HPDE6-E6E7 (cell line): ENCODE results near the gene NPIPB2.
"Not testable (repeated sequence)": the region's sequence is repeated elsewhere in the genome, so short reads cannot be mapped to it uniquely, and the experiment has no call there.

ENCODE experiments used
- DNase-seq: peaks from one replicate; pipeline ENCODE4 v3.0.0; 2011; ENCODE audit warnings: missing footprints; ENCODE audit errors: extremely low spot score

NPIPB2 gene

GRCh38 chr16:11941945-11942344, at the start of gene NPIPB2:
Gene NPIPB2, minus strand, starts transcription at chr16:11942045. Its CDS starts 0 bp downstream, at chr16:11942045.
- DNase-seq = not testable (repeated sequence)

GRCh38 chr16:11990702-11991390, 49.0 kb upstream of the NPIPB2 start:
- no peak for DNase-seq

GRCh38 chr16:11988258-11988978, 46.6 kb upstream of the NPIPB2 start:
- DNase-seq = no peak

- no peak for DNase-seq
Observed at GRCh38 chr16:11986521-11987057, 44.7 kb upstream of the NPIPB2 start.

GRCh38 chr16:11985250-11985649, 43.4 kb upstream of the NPIPB2 start:
- no peak for DNase-seq

GRCh38 chr16:11980136-11980844, 38.4 kb upstream of the NPIPB2 start:
- DNase-seq = no peak

- no peak for DNase-seq
Observed at GRCh38 chr16:11979013-11979672, 37.3 kb upstream of the NPIPB2 start.

GRCh38 chr16:11978080-11978479, 36.2 kb upstream of the NPIPB2 start:
- no peak for DNase-seq

GRCh38 chr16:11977376-11978041, 35.7 kb upstream of the NPIPB2 start:
- DNase-seq = peak; percentile 53

- no peak for DNase-seq
Observed at GRCh38 chr16:11976850-11977375, 35.1 kb upstream of the NPIPB2 start.

GRCh38 chr16:11973070-11973469, 31.2 kb upstream of the NPIPB2 start:
- DNase-seq = no peak

- DNase-seq = no peak
Observed at GRCh38 chr16:11972128-11972527, 30.3 kb upstream of the NPIPB2 start.

- DNase-seq = not testable (repeated sequence)
Observed at GRCh38 chr16:11970292-11970691, 28.4 kb upstream of the NPIPB2 start.

- no peak for DNase-seq
Observed at GRCh38 chr16:11968577-11968976, 26.7 kb upstream of the NPIPB2 start.

GRCh38 chr16:11967195-11967911, 25.5 kb upstream of the NPIPB2 start:
- DNase-seq = no peak

GRCh38 chr16:11966173-11966572, 24.3 kb upstream of the NPIPB2 start:
- DNase-seq = no peak

GRCh38 chr16:11964761-11965551, 23.1 kb upstream of the NPIPB2 start, which contains the start of gene TNFRSF17:
Gene TNFRSF17, plus strand, starts transcription at chr16:11965210. Its CDS starts 115 bp downstream, at chr16:11965325.
- DNase-seq = no peak

- DNase-seq = no peak
Observed at GRCh38 chr16:11963706-11964105, 21.9 kb upstream of the NPIPB2 start.

- not testable (repeated sequence) for DNase-seq
Observed at GRCh38 chr16:11962978-11963377, 21.1 kb upstream of the NPIPB2 start.
